Measurements from ENCODE around the gene MYOT. TPM values are rescaled to one million over a fixed set of nuclear protein-coding genes. Genes with fewer than 3 reads are reported as not detected.
A peak's percentile ranks its signal among the peaks of the same experiment; 100 is the strongest.

The MYOT gene
- total RNA-seq, 3 donors from 2014 or later (not counting 1 experiment from before 2014, with no cell fraction given), result not detected

DNA sequence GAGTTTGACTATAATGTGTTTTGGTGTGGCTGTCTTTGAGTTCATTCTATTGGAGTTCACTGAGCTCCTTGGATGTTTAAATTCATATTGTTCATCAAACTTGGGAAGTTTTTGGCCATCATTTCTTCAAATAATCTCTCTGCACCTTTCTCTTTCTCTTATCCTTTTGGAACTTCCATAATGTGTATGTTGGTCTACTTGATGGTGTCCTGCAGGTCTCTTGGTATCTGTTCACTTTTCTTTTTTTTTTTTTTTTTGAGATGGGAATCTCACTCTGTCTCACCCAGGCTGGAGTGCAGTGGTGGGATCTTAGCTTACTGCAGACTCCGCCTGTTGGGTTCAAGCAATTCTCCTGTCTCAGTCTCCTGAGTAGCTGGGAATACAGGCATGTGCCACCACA, 49.3 kb downstream of the MYOT start:
- no peak overlapping the region for H3K27ac ChIP-seq (ENCODE audit: low read length)
- peaks cover 0 to 17% of the 10 kb centered on the region in 2 donors for H3K27me3 Mint-ChIP-seq (ENCODE audit: low read depth in 2 of 2)
- ATAC-seq, result no peak
- H3K36me3 Mint-ChIP-seq, result peaks cover 8% of the 10 kb centered on the region
- no peak overlapping the region for H3K27ac Mint-ChIP-seq
- peaks cover 6 to 12% of the 10 kb centered on the region in 2 donors for H3K9me3 Mint-ChIP-seq
- H3K4me3 ChIP-seq (ENCODE audit: low read length), result no peak overlapping the region
- H3K27me3 ChIP-seq (ENCODE audit: control insufficient read depth, insufficient read depth, low read length), result no peaks in the 10 kb centered on the region
- no peaks in the 10 kb centered on the region for H3K36me3 ChIP-seq (ENCODE audit: control insufficient read depth, insufficient read depth, low read length)
- H3K9me3 ChIP-seq (ENCODE audit: control insufficient read depth, insufficient read depth, low read length), result peaks cover 4% of the 10 kb centered on the region
- no peaks in the 10 kb centered on the region for H3K4me1 Mint-ChIP-seq
- DNase-seq, result no peak
- no peaks in the 10 kb centered on the region for H3K4me1 ChIP-seq (ENCODE audit: control insufficient read depth, insufficient read depth, low read length)
- WGBS (ENCODE audit: insufficient coverage), result 100% methylated on average over 1 of the region's 1 CpG
- no peak overlapping the region for H3K4me3 Mint-ChIP-seq
- TF ChIP-seq CTCF (IDR thresholded peaks at IDR 0.05), result no peak
- intact Hi-C loops (cut with micrococcal nuclease), result no loop called here

DNA sequence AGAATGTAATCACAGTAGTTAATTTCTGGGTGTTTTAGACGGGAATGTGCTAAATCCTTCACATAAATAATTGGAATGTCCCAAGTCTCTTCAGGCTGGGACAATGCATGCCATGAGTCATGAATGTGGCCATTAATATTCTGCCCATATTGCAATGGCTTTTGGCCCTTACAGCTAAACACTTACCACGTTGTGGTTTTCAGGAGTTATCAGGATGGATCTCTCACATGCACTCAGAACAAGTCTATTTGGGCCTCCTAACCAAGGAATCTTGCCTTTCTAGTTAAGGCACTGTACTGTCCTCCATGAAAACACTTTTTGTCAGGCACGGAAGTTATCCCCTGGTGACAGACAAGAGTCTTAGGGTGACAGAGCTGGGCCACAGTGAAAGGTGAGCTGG, 54.3 kb downstream of the MYOT start:
- H3K27ac ChIP-seq (ENCODE audit: low read length), result no peak overlapping the region
- Mint-ChIP-seq H3K27me3 (ENCODE audit: low read depth in 2 of 2) (peaks cover 0 to 8% of the 10 kb centered on the region in 2 donors), H3K4me1 (no peaks in the 10 kb centered on the region), H3K9me3 (peaks cover 2 to 4% of the 10 kb centered on the region in 2 donors), H3K36me3 (no peaks in the 10 kb centered on the region), H3K27ac (no peak overlapping the region), H3K4me3 (no peak overlapping the region)
- H3K4me3 ChIP-seq (ENCODE audit: low read length), result no peak overlapping the region
- TF ChIP-seq CTCF (IDR thresholded peaks at IDR 0.05), result no peak
- 80% methylated on average over 3 of the region's 3 CpGs for WGBS (ENCODE audit: insufficient coverage)
- H3K9me3 ChIP-seq (ENCODE audit: control insufficient read depth, insufficient read depth, low read length), result no peaks in the 10 kb centered on the region
- intact Hi-C loops (cut with micrococcal nuclease), result no loop called here
- ATAC-seq, result no peak
- H3K36me3 ChIP-seq (ENCODE audit: control insufficient read depth, insufficient read depth, low read length), result no peaks in the 10 kb centered on the region
- no peak for DNase-seq
- no peaks in the 10 kb centered on the region for H3K27me3 ChIP-seq (ENCODE audit: control insufficient read depth, insufficient read depth, low read length)
- no peaks in the 10 kb centered on the region for H3K4me1 ChIP-seq (ENCODE audit: control insufficient read depth, insufficient read depth, low read length)

DNA sequence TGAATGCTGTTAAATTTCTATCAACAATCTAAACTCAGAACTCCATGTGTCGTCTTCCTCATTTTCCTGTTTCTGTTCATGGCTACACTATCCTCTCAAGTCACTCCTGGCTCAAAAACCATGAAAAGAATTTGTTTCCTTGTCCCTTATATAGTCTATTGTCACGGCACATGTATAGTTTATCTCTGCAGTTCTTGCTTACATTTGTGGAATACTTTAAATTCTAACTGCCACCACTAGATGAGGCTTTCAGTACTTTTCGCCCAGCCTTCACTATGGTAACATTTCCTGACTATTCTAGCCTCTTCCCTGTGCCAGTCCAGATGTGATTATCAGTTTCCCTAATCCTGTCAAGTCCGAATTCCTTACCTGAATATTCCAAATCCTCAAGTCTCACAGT, 56.2 kb downstream of the MYOT start:
- TF ChIP-seq CTCF (IDR thresholded peaks at IDR 0.05), result no peak
- no peak for ATAC-seq
- no peak overlapping the region for H3K4me3 ChIP-seq (ENCODE audit: low read length)
- intact Hi-C loops (cut with micrococcal nuclease), result no loop called here
- Mint-ChIP-seq H3K27me3 (ENCODE audit: low read depth in 2 of 2) (no peaks in the 10 kb centered on the region), H3K4me3 (no peak overlapping the region), H3K27ac (no peak overlapping the region), H3K36me3 (no peaks in the 10 kb centered on the region), H3K4me1 (no peaks in the 10 kb centered on the region), H3K9me3 (no peaks in the 10 kb centered on the region)
- DNase-seq, result no peak
- H3K36me3 ChIP-seq (ENCODE audit: control insufficient read depth, insufficient read depth, low read length), result peaks cover 7% of the 10 kb centered on the region
- no peaks in the 10 kb centered on the region for H3K4me1 ChIP-seq (ENCODE audit: control insufficient read depth, insufficient read depth, low read length)
- no peaks in the 10 kb centered on the region for H3K9me3 ChIP-seq (ENCODE audit: control insufficient read depth, insufficient read depth, low read length)
- WGBS (ENCODE audit: insufficient coverage), result 88% methylated on average over 4 of the region's 4 CpGs
- no peaks in the 10 kb centered on the region for H3K27me3 ChIP-seq (ENCODE audit: control insufficient read depth, insufficient read depth, low read length)
- H3K27ac ChIP-seq (ENCODE audit: low read length), result no peak overlapping the region

DNA sequence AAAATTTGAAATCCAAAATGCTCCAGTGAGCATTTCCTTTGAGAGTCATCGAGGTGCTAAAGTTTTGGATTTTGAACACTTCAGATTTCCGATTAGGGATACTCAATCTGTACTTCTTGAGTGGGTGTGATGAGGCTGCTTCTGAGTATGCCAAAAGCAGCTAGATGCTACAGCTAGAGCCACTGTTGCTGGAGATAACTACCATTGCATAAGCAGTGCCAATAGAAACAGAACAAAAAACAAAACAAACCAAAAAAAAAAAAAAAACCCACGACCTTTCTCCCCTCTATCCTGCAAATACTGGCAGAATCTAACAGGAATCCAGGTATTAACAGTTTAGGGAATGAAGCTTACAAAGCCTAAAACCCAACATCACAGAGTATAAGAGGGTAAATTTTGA, 65.1 kb downstream of the MYOT start:
- Histone ChIP-seq H3K27me3 (ENCODE audit: control insufficient read depth, insufficient read depth, low read length) (no peaks in the 10 kb centered on the region), H3K27ac (ENCODE audit: low read length) (no peak overlapping the region), H3K4me3 (ENCODE audit: low read length) (no peak overlapping the region), H3K9me3 (ENCODE audit: control insufficient read depth, insufficient read depth, low read length) (no peaks in the 10 kb centered on the region), H3K4me1 (ENCODE audit: control insufficient read depth, insufficient read depth, low read length) (no peaks in the 10 kb centered on the region), H3K36me3 (ENCODE audit: control insufficient read depth, insufficient read depth, low read length) (peaks cover 17% of the 10 kb centered on the region)
- H3K4me3 Mint-ChIP-seq, result no peak overlapping the region
- no peak for ATAC-seq
- intact Hi-C loops (cut with micrococcal nuclease), result no loop called here
- H3K9me3 Mint-ChIP-seq, result no peaks in the 10 kb centered on the region
- H3K36me3 Mint-ChIP-seq, result peaks cover 11% of the 10 kb centered on the region
- no peaks in the 10 kb centered on the region for H3K27me3 Mint-ChIP-seq (ENCODE audit: low read depth in 2 of 2)
- TF ChIP-seq CTCF (IDR thresholded peaks at IDR 0.05), result no peak
- H3K27ac Mint-ChIP-seq, result peak overlapping the region in 1 of 2 donors; percentile 38
- no peaks in the 10 kb centered on the region for H3K4me1 Mint-ChIP-seq
- WGBS (ENCODE audit: insufficient coverage), result 88% methylated on average over 2 of the region's 3 CpGs
- DNase-seq, result no peak
